ENCODE data around the gene WFDC1. TPM values are rescaled to one million over a fixed set of nuclear protein-coding genes. Genes with fewer than 3 reads are reported as not detected.

The WFDC1 gene
- polyA plus RNA-seq, 1 experiment: 85.8 TPM

- ChIA-PET POLR2A (no interaction called here), CTCF (interaction anchor here (0.9 to 7.1 kb wide), 10 partner anchors 10 to 211 kb away, joined by 3 to 134 read pairs (median 12); partner anchors contain the start of gene TAF1C)
- Histone ChIP-seq H3K27me3 (ENCODE audit: control insufficient read depth, insufficient read depth, low read length) (0 out of 2 replicates have a peak, but pooled peaks cover 3% of the 10 kb centered on the region), H3K4me3 (ENCODE audit: low read depth, low read length) (no peak overlapping the region), H3K36me3 (ENCODE audit: control insufficient read depth, insufficient read depth, low read length) (no peaks in the 10 kb centered on the region)
- no peak for DNase-seq (ENCODE audit: low read depth)
- TF ChIP-seq CTCF (IDR thresholded peaks at IDR 0.05; ENCODE audit: insufficient read depth, low read depth, low read length): no peak
Observed at GRCh38 chr16:84278333-84278732, 16.3 kb upstream of the WFDC1 start.

DNA sequence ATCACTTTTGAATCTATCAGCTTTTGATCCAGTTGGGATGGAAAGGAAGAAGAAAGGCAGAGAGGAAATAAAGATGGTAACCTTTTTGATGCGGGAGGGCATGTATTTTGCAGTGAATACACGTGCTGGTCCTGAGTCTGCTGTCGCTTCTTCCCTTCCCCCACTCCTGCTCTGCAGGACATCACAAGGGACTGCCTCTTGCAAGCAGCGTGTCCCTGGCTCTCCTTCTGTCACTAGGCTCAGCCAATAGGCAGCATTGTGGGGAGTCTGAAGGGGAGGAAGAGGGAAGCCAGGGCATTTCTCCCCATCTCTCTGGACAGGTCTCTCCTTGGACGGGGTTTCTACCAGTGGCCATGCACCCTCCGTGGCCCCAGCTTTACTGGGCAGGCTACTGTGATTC, 15.7 kb upstream of the WFDC1 start:
- Histone ChIP-seq H3K36me3 (ENCODE audit: control insufficient read depth, insufficient read depth, low read length) (no peaks in the 10 kb centered on the region), H3K27me3 (ENCODE audit: control insufficient read depth, insufficient read depth, low read length) (0 out of 2 replicates have a peak, but pooled peaks cover 2% of the 10 kb centered on the region), H3K4me3 (ENCODE audit: low read depth, low read length) (no peak overlapping the region)
- TF ChIP-seq CTCF (IDR thresholded peaks at IDR 0.05; ENCODE audit: insufficient read depth, low read depth, low read length): no peak
- CTCF ChIA-PET: interaction anchor here (2.8 to 7.1 kb wide), 5 partner anchors 9 to 205 kb away, joined by 11 to 134 read pairs (median 35); no protein-coding TSS in a partner anchor
- POLR2A ChIA-PET: no interaction called here
- no peak for DNase-seq (ENCODE audit: low read depth)

GRCh38 chr16:84279881-84280280, 14.8 kb upstream of the WFDC1 start:
- 0 out of 2 replicates have a peak, but pooled peaks cover 2% of the 10 kb centered on the region for H3K27me3 ChIP-seq (ENCODE audit: control insufficient read depth, insufficient read depth, low read length)
- POLR2A ChIA-PET: no interaction called here
- TF ChIP-seq CTCF (IDR thresholded peaks at IDR 0.05; ENCODE audit: insufficient read depth, low read depth, low read length): no peak
- no peaks in the 10 kb centered on the region for H3K36me3 ChIP-seq (ENCODE audit: control insufficient read depth, insufficient read depth, low read length)
- no peak for DNase-seq (ENCODE audit: low read depth)
- CTCF ChIA-PET: interaction anchor here (5.7 to 7.1 kb wide), 3 partner anchors 9 to 204 kb away, joined by 35 to 134 read pairs (median 58); no protein-coding TSS in a partner anchor
- no peak overlapping the region for H3K4me3 ChIP-seq (ENCODE audit: low read depth, low read length)

DNA sequence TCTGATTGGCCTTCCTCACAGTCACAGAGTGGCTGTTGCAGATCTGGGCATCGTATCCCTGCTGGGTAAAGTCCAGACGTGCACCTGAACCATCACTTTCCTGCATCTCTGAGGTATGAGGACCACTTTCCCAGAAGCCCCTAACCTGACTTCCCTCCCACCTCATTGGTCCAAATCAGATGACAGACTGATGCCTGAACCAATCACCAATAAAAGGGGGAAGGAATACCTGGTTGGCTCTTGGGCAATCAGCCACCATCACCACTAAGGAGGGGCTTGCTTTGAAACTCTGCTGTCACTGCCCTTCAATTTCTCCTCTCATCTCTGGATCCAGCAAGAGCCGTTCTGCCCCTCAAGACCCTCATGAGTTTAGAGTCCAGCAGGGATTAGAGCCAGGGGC, 13.6 kb upstream of the WFDC1 start:
- no peak for TF ChIP-seq CTCF (IDR thresholded peaks at IDR 0.05; ENCODE audit: insufficient read depth, low read depth, low read length)
- H3K4me3 ChIP-seq (ENCODE audit: low read depth, low read length): no peak overlapping the region
- POLR2A ChIA-PET: no interaction called here
- DNase-seq (ENCODE audit: low read depth): no peak
- CTCF ChIA-PET: interaction anchor here (4.7 to 7.1 kb wide), 2 partner anchors 25 to 26 kb away, joined by 28 to 134 read pairs; no protein-coding TSS in a partner anchor
- no peaks in the 10 kb centered on the region for H3K36me3 ChIP-seq (ENCODE audit: control insufficient read depth, insufficient read depth, low read length)
- no peaks in the 10 kb centered on the region for H3K27me3 ChIP-seq (ENCODE audit: control insufficient read depth, insufficient read depth, low read length)

DNA sequence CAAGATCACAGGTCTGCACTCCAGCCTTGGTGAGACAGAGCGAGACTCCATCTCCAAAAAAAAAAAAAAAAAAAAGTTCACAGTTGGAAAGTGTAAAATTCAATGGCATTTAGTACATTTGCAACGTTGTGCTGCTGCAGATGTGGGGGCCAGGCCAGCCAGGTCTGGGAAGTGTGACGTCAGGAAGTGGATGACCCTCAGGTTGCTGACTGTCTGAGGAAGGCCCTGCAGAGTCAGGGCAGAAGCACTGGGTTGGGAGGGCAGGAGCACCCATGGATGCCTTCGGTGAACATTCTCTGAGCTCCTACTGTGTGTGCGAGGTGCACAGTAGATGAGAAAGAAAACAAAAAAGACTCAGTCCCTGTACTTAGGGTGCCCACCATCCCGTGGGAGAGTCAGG, 12.1 kb upstream of the WFDC1 start:
- CTCF ChIA-PET: interaction anchor here (1.1 to 4.7 kb wide), 3 partner anchors 11 to 25 kb away, joined by 3 to 28 read pairs (median 3); partner anchors contain the start of gene WFDC1
- no peak for DNase-seq (ENCODE audit: low read depth)
- Histone ChIP-seq H3K36me3 (ENCODE audit: control insufficient read depth, insufficient read depth, low read length) (no peaks in the 10 kb centered on the region), H3K27me3 (ENCODE audit: control insufficient read depth, insufficient read depth, low read length) (no peaks in the 10 kb centered on the region), H3K4me3 (ENCODE audit: low read depth, low read length) (no peak overlapping the region)
- POLR2A ChIA-PET: no interaction called here
- TF ChIP-seq CTCF (IDR thresholded peaks at IDR 0.05; ENCODE audit: insufficient read depth, low read depth, low read length): no peak
